PC-9 (cell line): Measurements from ENCODE around the gene PADI1. TPM values are rescaled to one million over a fixed set of nuclear protein-coding genes. Genes with fewer than 3 reads are reported as not detected.
A peak's percentile ranks its signal among the peaks of the same experiment; 100 is the strongest.

ENCODE experiments used
- BruUV-seq: library from RNA; stranded (reverse); fragments of 400-500 nt; replicated peaks from 2 replicates; lab custom pipeline; 2021; lab: Mats Ljungman, UMichigan
- CTCF ChIA-PET: fragments of 300-600 bp; sonication (Branson Sonifier 250); formaldehyde crosslinking; loops from one replicate; lab custom pipeline; 2022; ENCODE audit warnings: antibody characterized with exemption; lab: Charles Lee
- POLR2A ChIA-PET: fragments of 300-600 bp; sonication (Branson Sonifier 250); formaldehyde crosslinking; loops from one replicate; lab custom pipeline; 2022; ENCODE audit warnings: antibody characterized with exemption; ENCODE audit not compliant: unreplicated experiment; lab: Charles Lee
- DNase-seq, 2 experiments: peaks; one replicate each; pipeline versions ENCODE4 v3.0.0 to v3.0.0-alpha.2; 2015 to 2022; ENCODE audit warnings: mixed read lengths in 1 of 2
- H2AFZ ChIP-seq: fragments of 200-600 bp; sonication (generic); 2 replicates; pipeline ENCODE4 v1.8.1; 2017; ENCODE audit warnings: antibody characterized with exemption
- H3F3A ChIP-seq: fragments of 200-600 bp; sonication (generic); 2 replicates; pipeline ENCODE4 v1.8.1; 2017; ENCODE audit warnings: antibody characterized with exemption, mild to moderate bottlenecking, low read depth; ENCODE audit not compliant: insufficient read depth
- H3K27ac ChIP-seq: fragments of 200-600 bp; sonication (generic); 2 replicates; pipeline ENCODE4 v1.6.1; 2016; ENCODE audit warnings: mixed run types
- H3K27me3 ChIP-seq: fragments of 200-600 bp; sonication (generic); 2 replicates; pipeline ENCODE4 v1.6.1; 2016; ENCODE audit warnings: low read depth, mixed run types; ENCODE audit not compliant: insufficient read depth
- H3K36me3 ChIP-seq: fragments of 200-600 bp; sonication (generic); 2 replicates; pipeline ENCODE4 v1.6.1; 2016; ENCODE audit warnings: low read depth, mixed run types
- H3K4me1 ChIP-seq: fragments of 200-600 bp; sonication (generic); replicated peaks from 2 replicates; pipeline ENCODE4 v1.6.1; 2016; ENCODE audit warnings: mixed run types; ENCODE audit not compliant: insufficient read depth
- H3K4me2 ChIP-seq: fragments of 200-600 bp; sonication (generic); 2 replicates; pipeline ENCODE4 v1.6.1; 2017; ENCODE audit warnings: mixed run types
- H3K4me3 ChIP-seq: fragments of 200-600 bp; sonication (generic); 2 replicates; pipeline ENCODE4 v1.6.1; 2016; ENCODE audit warnings: mixed run types
- H3K79me2 ChIP-seq: fragments of 200-600 bp; sonication (generic); 2 replicates; pipeline ENCODE4 v1.6.1; 2017; ENCODE audit warnings: low read depth, mixed run types
- H3K9me2 ChIP-seq: fragments of 200-600 bp; sonication (generic); 2 replicates; pipeline ENCODE4 v1.8.1; 2017; ENCODE audit warnings: mild to moderate bottlenecking; ENCODE audit not compliant: insufficient read depth
- H3K9me3 ChIP-seq: fragments of 200-600 bp; sonication (generic); 2 replicates; pipeline ENCODE4 v1.8.1; 2016; ENCODE audit warnings: low read depth; ENCODE audit not compliant: insufficient read depth
- H4K20me1 ChIP-seq: fragments of 200-600 bp; sonication (generic); 2 replicates; pipeline ENCODE4 v1.8.1; 2017; ENCODE audit not compliant: insufficient read depth
- EZH2 ChIP-seq: fragments of 200-600 bp; sonication (generic); IDR thresholded peaks from 2 replicates; pipeline ENCODE4 v1.8.0; 2017; ENCODE audit warnings: antibody characterized with exemption, low read depth
- intact Hi-C: fragments of 100-400 bp; cut with micrococcal nuclease; formaldehyde crosslinking; loops from one replicate; pipeline ENCODE4 v1.10.0; 2022; ENCODE audit not compliant: unreplicated experiment
- total RNA-seq: library from RNA; stranded (reverse); gene quantifications from 2 replicates; pipeline ENCODE4 v1.2.3, GENCODE V29; 2021
- TF ChIP-seq, protein P1 (sequence below): fragments of 200-600 bp; sonication (generic); conservative IDR thresholded peaks from 2 replicates; pipeline ENCODE4 v1.6.1; 2017; ENCODE audit warnings: mixed run types, antibody characterized with exemption, mild to moderate bottlenecking, moderate library complexity

PADI1 gene
- total RNA-seq, 1 experiment from 2014 or later: 28.3 TPM

DNA sequence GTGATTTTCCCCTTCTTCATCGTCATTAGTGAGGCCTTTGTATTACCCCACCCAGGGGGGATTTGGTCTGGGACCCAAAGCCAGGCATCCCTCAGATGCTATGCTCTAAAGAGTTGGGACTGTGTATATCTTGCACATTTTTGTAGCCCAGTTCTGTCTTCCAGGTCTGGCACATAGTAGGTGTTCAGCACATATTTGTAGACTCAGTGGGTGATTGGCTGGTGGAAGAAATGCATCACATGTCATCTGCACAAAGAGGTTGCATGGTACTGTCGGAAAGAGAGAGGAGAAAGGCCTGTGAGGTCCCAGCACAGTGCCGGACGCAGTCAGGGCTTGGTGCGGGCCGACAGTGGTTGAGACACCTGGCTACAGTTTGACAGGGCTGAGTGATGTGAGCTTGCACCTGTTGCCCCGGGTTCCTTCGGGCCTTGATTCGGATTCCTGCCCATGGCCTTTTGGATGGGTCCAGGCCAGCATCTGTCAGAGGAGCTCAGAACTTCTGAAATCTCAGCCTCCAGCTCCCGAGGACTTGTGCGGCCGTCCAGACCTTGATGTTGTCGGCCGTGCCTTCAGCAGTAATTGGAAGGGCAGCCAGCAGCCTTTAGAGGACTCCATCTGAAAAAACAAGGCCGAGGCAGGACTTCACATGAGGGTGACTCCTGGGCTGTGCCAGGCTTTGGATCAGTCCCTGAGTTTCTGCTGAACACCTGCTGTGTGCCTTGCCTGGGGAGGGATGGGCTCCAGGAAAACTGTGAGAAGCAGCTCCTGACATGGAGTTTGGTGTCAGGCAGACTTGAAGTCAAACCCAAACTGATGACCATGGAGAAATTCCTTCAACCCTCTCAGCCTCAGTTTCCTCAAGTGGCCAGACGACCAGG is 40.9 kb upstream of the PADI1 start:
- Histone ChIP-seq H3K79me2 (no peaks in the 10 kb centered on the region), H3K4me2 (no peak overlapping the region), H3K4me3 (no peak overlapping the region), H3K9me3 (no peaks in the 10 kb centered on the region), H2AFZ (no peak overlapping the region), H3K4me1 (peaks cover 31% of the 10 kb centered on the region), H3K36me3 (no peaks in the 10 kb centered on the region), H4K20me1 (no peaks in the 10 kb centered on the region), H3K27me3 (no peaks in the 10 kb centered on the region), H3K27ac (no peak overlapping the region), H3K9me2 (no peaks in the 10 kb centered on the region), H3F3A (peaks cover 17% of the 10 kb centered on the region)
- DNase-seq: no peak
- POLR2A ChIA-PET: no interaction called here
- intact Hi-C loops: no loop called here
- BruUV-seq: no TSS peak
- CTCF ChIA-PET: no interaction called here
- no peak for TF ChIP-seq EZH2
- TF ChIP-seq, protein P1, sequence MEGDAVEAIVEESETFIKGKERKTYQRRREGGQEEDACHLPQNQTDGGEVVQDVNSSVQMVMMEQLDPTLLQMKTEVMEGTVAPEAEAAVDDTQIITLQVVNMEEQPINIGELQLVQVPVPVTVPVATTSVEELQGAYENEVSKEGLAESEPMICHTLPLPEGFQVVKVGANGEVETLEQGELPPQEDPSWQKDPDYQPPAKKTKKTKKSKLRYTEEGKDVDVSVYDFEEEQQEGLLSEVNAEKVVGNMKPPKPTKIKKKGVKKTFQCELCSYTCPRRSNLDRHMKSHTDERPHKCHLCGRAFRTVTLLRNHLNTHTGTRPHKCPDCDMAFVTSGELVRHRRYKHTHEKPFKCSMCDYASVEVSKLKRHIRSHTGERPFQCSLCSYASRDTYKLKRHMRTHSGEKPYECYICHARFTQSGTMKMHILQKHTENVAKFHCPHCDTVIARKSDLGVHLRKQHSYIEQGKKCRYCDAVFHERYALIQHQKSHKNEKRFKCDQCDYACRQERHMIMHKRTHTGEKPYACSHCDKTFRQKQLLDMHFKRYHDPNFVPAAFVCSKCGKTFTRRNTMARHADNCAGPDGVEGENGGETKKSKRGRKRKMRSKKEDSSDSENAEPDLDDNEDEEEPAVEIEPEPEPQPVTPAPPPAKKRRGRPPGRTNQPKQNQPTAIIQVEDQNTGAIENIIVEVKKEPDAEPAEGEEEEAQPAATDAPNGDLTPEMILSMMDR: no peak

DNA sequence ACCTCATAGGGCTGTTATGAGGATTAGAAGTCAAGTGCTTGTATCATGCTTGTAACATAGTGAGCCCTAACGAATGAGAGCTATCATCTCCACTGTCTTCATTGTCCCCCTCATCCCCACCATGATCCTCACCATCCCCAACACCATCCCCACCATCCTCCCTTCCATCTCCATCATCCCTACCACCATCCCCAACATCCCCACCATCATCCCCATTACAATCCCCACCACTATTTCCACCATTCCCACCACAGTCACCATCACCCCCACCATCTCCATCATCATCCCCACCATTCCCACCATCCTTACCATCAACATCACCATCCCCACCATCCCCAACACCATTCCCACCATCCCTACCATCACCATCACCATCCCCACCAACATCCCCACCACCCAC is 39.1 kb upstream of the PADI1 start:
- Histone ChIP-seq H3K27ac (no peak overlapping the region), H3K9me3 (no peaks in the 10 kb centered on the region), H4K20me1 (no peaks in the 10 kb centered on the region), H3K27me3 (no peaks in the 10 kb centered on the region), H3K9me2 (no peaks in the 10 kb centered on the region), H3F3A (peaks cover 26% of the 10 kb centered on the region), H3K79me2 (no peaks in the 10 kb centered on the region), H3K4me2 (no peak overlapping the region), H2AFZ (no peak overlapping the region), H3K4me1 (peaks cover 41% of the 10 kb centered on the region), H3K4me3 (no peak overlapping the region), H3K36me3 (no peaks in the 10 kb centered on the region)
- ChIA-PET POLR2A (no interaction called here), CTCF (no interaction called here)
- intact Hi-C loops: no loop called here
- TF ChIP-seq, protein P1: no peak
- TF ChIP-seq EZH2: no peak
- no TSS peak for BruUV-seq
- no peak for DNase-seq

DNA sequence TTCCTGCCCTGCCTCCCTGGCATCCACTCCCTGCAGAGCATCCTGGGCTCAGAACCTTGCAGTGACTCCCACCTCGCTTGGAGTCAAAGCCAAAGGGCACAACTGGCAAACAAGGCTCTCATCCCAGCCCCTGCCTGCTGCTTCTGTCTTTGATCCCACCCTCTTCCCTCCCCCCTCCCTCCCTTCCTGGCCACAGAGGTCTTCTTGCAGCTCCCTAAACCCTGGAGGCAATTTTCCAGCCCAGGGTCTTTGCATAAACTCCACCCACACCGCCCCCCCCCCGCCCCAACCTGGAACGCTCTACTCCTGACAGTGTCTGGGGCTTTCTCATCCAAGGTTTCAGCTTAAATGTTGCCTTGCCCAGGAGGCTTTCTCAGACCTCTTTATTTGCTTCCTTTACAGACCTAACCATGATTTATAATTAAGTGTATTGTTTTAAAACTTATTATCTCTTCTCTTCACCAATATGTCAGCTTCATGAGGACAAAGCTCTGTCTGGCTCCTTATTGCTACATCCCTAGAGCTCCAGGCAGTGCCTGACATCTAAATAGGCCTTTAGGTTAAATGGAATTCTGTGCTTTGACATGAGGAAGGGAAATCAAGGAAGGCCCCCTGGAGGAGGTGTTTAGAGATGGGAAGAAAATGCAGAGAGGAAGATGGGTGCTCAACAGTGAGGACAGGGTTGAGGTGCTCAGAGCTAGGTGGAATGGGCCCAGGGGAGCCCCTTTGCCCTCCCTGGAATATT is 37.7 kb upstream of the PADI1 start:
- no TSS peak for BruUV-seq
- ChIA-PET POLR2A (interaction anchor here (0.6 to 1.1 kb wide), 5 partner anchors 35 to 66 kb away, joined by 3 to 13 read pairs (median 4); no protein-coding TSS in a partner anchor), CTCF (interaction anchor here (1.2 kb wide), 1 partner anchor 45 kb away, joined by 3 read pairs; no protein-coding TSS in a partner anchor)
- no peaks in the 10 kb centered on the region for H3K79me2 ChIP-seq
- no peaks in the 10 kb centered on the region for H3K36me3 ChIP-seq
- no peaks in the 10 kb centered on the region for H3K27me3 ChIP-seq
- TF ChIP-seq EZH2: no peak
- TF ChIP-seq, protein P1: no peak
- no peak overlapping the region for H3K4me3 ChIP-seq
- no peaks in the 10 kb centered on the region for H3K9me2 ChIP-seq
- no peaks in the 10 kb centered on the region for H3K9me3 ChIP-seq
- H3K4me1 ChIP-seq: peaks cover 41% of the 10 kb centered on the region
- intact Hi-C loops: no loop called here
- peak overlapping the region; percentile 77; the same call in 1 of the 2 replicates for H3K4me2 ChIP-seq
- no peak overlapping the region for H2AFZ ChIP-seq
- peak overlapping the region; percentile 95 for H3K27ac ChIP-seq
- H4K20me1 ChIP-seq: no peaks in the 10 kb centered on the region
- H3F3A ChIP-seq: peaks cover 26% of the 10 kb centered on the region
- DNase-seq: no peak
